ENCODE measurements around the gene THRSP.

DNA sequence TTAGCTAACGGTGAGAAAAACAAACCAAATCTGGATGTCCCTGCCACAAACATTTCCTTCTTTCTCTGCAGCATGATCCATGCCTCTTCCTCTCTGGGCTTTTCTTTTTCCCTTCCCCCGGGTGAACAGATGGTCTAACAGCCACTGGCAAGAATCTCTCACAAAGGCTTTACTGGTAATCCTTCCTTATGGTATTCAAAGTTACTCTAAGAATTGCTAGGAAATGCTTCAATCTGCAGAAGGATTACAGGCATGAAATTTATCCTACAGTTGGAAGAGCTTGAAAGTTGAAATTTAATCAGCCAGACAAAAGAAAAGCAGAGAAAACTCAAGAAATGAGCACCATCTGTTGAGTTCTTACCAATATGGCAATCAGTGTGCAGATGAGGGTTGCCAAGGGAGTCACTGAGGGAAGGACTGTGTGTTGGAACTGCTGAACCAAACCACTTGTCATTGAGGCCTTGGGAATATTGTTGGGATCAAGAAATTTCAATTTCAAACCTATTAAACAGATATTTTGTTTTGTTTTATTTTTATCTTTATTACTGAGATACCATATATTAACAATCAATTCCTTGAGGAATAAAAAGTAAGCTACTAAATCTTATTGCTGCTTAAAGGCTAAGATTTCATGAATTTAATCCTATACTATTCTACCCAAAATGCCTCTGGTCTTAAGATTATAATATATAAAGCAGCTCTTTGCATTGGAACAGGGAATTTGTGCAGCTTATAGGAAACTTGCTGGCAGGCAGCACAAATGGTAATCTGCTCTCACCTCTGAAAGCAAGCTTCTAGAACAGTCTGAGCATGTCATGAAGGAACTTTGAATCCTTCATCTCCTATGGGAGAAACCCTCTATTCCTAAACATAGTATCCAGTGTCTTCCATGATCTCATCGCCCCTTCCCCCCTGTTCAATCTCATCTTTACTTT lies 45.7 kb downstream of the THRSP start:
- TF ChIP-seq YY1 (IDR thresholded peaks at IDR 0.05; ENCODE audit: insufficient read depth, insufficient read length) = no peak
- TF ChIP-seq ZNF274 (IDR thresholded peaks at IDR 0.05; ENCODE audit: low read depth, low read length) = no peak
- no peak for TF ChIP-seq SUZ12 (IDR thresholded peaks at IDR 0.05; ENCODE audit: extremely low read depth, insufficient read depth, insufficient read length)
